ENCODE measurements around the gene NXNL1. TPM values are rescaled to one million over a fixed set of nuclear protein-coding genes. Genes with fewer than 3 reads are reported as not detected.

NXNL1 gene
- total and polyA plus RNA-seq, 5 donors from 2014 or later = not detected

GRCh38 chr19:17450264-17451075 is 10.3 kb downstream of the NXNL1 start:
- ATAC-seq (ENCODE audit: low read depth in 2 of 2) (peak; percentile 63 to 73), DNase-seq (peak in 1 of 3 donors; percentile 66)
- Mint-ChIP-seq H3K27ac (no peak overlapping the region), H3K4me1 (peaks cover 0 to 26% (median 12%) of the 10 kb centered on the region in 4 donors), H3K27me3 (peaks cover 29% of the 10 kb centered on the region), H3K9me3 (peaks cover 0 to 1% (median 0%) of the 10 kb centered on the region in 7 donors), H3K4me3 (peak overlapping the region in 3 of 4 donors; percentile 27 to 61 (median 60)), H3K36me3 (peaks cover 3% of the 10 kb centered on the region)
- H3K36me3 ChIP-seq (ENCODE audit: control insufficient read depth, insufficient read depth, low read length) = no peaks in the 10 kb centered on the region
- H3K27me3 ChIP-seq (ENCODE audit: control insufficient read depth, insufficient read depth, low read length) = peaks cover 3% of the 10 kb centered on the region
- H3K27ac ChIP-seq (ENCODE audit: insufficient read depth, low read length, poor library complexity, severe bottlenecking) = no peak overlapping the region
- H3K9me3 ChIP-seq (ENCODE audit: control insufficient read depth in 2 of 2, low read length in 2 of 2) = no peaks in the 10 kb centered on the region
- peaks cover 10% of the 10 kb centered on the region for H3K4me1 ChIP-seq (ENCODE audit: control insufficient read depth, insufficient read depth, low read length, poor library complexity, severe bottlenecking)
- H3K4me3 ChIP-seq (ENCODE audit: low read depth, low read length) = no peak overlapping the region

- peaks cover 0 to 16% (median 8%) of the 10 kb centered on the region in 4 donors for H3K4me1 Mint-ChIP-seq
- H3K9me3 ChIP-seq (ENCODE audit: control insufficient read depth in 2 of 2, low read length in 2 of 2) = no peaks in the 10 kb centered on the region
- H3K27me3 Mint-ChIP-seq = peaks cover 20% of the 10 kb centered on the region
- H3K4me3 Mint-ChIP-seq = peak within 1 kb of the TSS in 3 of 4 donors; percentile 52 to 63 (median 61)
- H3K27me3 ChIP-seq (ENCODE audit: control insufficient read depth, insufficient read depth, low read length) = peaks cover 3% of the 10 kb centered on the region
- peak; percentile 63 to 70 for ATAC-seq (ENCODE audit: low read depth in 2 of 2)
- no peak within 1 kb of the TSS for H3K4me3 ChIP-seq (ENCODE audit: low read depth, low read length)
- peaks cover 0 to 1% (median 0%) of the 10 kb centered on the region in 7 donors for H3K9me3 Mint-ChIP-seq
- H3K27ac ChIP-seq (ENCODE audit: insufficient read depth, low read length, poor library complexity, severe bottlenecking) = no peak within 1 kb of the TSS
- no peaks in the 10 kb centered on the region for H3K36me3 ChIP-seq (ENCODE audit: control insufficient read depth, insufficient read depth, low read length)
- peaks cover 3% of the 10 kb centered on the region for H3K36me3 Mint-ChIP-seq
- H3K27ac Mint-ChIP-seq = no peak within 1 kb of the TSS
- DNase-seq = peak; percentile 38 to 57 (median 39)
- peaks cover 10% of the 10 kb centered on the region for H3K4me1 ChIP-seq (ENCODE audit: control insufficient read depth, insufficient read depth, low read length, poor library complexity, severe bottlenecking)
These were observed 12.4 kb downstream of the NXNL1 start, which contains the start of gene TMEM221 for GRCh38 chr19:17448131-17448967. Gene TMEM221 (minus strand): TSS chr19:17448668. CDS start chr19:17448462, 206 bp downstream.

GRCh38 chr19:17447704-17448130 is 13.0 kb downstream of the NXNL1 start:
- Histone ChIP-seq H3K4me3 (ENCODE audit: low read depth, low read length) (no peak overlapping the region), H3K36me3 (ENCODE audit: control insufficient read depth, insufficient read depth, low read length) (no peaks in the 10 kb centered on the region), H3K4me1 (ENCODE audit: control insufficient read depth, insufficient read depth, low read length, poor library complexity, severe bottlenecking) (peaks cover 10% of the 10 kb centered on the region), H3K27me3 (ENCODE audit: control insufficient read depth, insufficient read depth, low read length) (peaks cover 3% of the 10 kb centered on the region), H3K27ac (ENCODE audit: insufficient read depth, low read length, poor library complexity, severe bottlenecking) (no peak overlapping the region), H3K9me3 (ENCODE audit: control insufficient read depth in 2 of 2, low read length in 2 of 2) (no peaks in the 10 kb centered on the region)
- peaks cover 18% of the 10 kb centered on the region for H3K27me3 Mint-ChIP-seq
- no peak for DNase-seq
- no peak for ATAC-seq (ENCODE audit: low read depth in 2 of 2)
- H3K36me3 Mint-ChIP-seq = peaks cover 3% of the 10 kb centered on the region
- peaks cover 0 to 1% (median 0%) of the 10 kb centered on the region in 7 donors for H3K9me3 Mint-ChIP-seq
- H3K4me3 Mint-ChIP-seq = peak overlapping the region in 3 of 4 donors; percentile 52 to 63 (median 54)
- no peak overlapping the region for H3K27ac Mint-ChIP-seq
- H3K4me1 Mint-ChIP-seq = peaks cover 0 to 16% (median 7%) of the 10 kb centered on the region in 4 donors

DNA sequence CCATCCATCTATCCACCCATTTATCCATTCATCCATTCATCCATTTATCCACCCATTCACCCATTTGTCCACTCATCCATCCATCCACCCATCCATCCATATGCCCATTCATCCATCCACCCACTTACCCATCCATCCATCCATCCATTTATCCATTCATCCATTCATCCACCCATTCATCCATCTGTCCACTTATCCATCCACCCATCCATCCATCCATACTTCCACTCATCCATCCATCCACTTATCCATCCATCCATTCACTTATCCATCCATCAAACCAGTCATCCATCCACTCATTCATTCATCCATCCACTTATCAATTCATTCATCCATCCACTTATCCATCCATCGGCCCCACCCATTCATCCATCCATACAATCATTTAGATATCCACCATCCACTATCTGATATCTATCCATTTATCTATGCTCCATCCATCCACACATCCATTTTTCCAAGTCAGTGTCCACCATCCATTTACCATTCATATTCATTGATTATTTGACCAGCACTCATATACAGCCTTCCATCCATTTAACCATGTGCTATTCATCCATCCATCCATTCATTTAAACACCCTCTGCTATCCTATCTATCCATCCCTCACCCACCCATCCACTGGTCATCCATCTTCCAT is 15.1 kb downstream of the NXNL1 start:
- Mint-ChIP-seq H3K27me3 (peaks cover 18% of the 10 kb centered on the region), H3K9me3 (peaks cover 0 to 1% (median 0%) of the 10 kb centered on the region in 7 donors), H3K4me3 (no peak overlapping the region), H3K27ac (no peak overlapping the region), H3K4me1 (peaks cover 0 to 14% (median 7%) of the 10 kb centered on the region in 4 donors), H3K36me3 (peaks cover 3% of the 10 kb centered on the region)
- Histone ChIP-seq H3K27me3 (ENCODE audit: control insufficient read depth, insufficient read depth, low read length) (peaks cover 3% of the 10 kb centered on the region), H3K4me3 (ENCODE audit: low read depth, low read length) (no peak overlapping the region), H3K27ac (ENCODE audit: insufficient read depth, low read length, poor library complexity, severe bottlenecking) (no peak overlapping the region), H3K9me3 (ENCODE audit: control insufficient read depth in 2 of 2, low read length in 2 of 2) (no peaks in the 10 kb centered on the region), H3K4me1 (ENCODE audit: control insufficient read depth, insufficient read depth, low read length, poor library complexity, severe bottlenecking) (peaks cover 10% of the 10 kb centered on the region), H3K36me3 (ENCODE audit: control insufficient read depth, insufficient read depth, low read length) (no peaks in the 10 kb centered on the region)
- no peak for ATAC-seq (ENCODE audit: low read depth in 2 of 2)
- no peak for DNase-seq

DNA sequence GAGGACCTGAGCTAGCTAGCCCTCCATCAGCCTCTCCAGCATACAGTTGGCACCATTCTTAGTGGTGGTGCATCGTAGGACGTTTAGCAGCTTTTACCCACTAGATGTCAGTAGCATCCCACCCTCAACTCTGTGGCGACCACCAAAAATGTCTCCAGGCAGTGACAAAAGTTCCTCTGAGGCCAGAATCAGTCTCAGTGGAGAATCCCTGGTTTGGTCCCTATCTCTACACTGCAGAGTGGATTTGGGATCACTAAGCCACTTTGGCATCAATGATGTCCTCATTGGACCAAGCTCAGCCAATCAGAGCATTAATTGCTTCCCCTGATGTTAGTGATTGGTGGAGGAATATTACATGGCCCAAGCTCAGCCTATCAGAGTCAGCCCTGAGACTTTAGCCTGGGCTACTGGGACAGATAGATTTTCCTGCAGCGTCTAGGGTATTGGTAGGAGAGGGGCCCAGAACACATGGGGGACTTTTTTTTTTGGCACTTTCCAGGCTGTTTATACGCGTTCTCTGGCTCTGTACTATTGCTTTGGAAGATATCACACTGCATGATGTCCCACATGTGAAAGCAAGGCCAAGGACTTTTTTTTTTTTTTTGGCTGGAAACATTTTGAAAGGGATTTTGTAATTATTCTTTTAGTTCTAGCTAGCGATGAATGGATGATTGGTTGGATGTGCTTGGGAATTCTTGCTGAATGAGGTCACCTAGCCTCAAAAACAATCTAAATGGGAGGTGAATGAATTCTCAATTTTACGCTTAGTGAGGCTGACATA is 19.3 kb downstream of the NXNL1 start:
- Mint-ChIP-seq H3K4me1 (no peaks in the 10 kb centered on the region), H3K27ac (no peak overlapping the region), H3K9me3 (no peaks in the 10 kb centered on the region), H3K27me3 (no peaks in the 10 kb centered on the region), H3K4me3 (no peak overlapping the region), H3K36me3 (no peaks in the 10 kb centered on the region)
- H3K4me3 ChIP-seq (ENCODE audit: low read depth, low read length) = no peak overlapping the region
- H3K27ac ChIP-seq (ENCODE audit: insufficient read depth, low read length, poor library complexity, severe bottlenecking) = no peak overlapping the region
- H3K27me3 ChIP-seq (ENCODE audit: control insufficient read depth, insufficient read depth, low read length) = no peaks in the 10 kb centered on the region
- peak in 2 of 3 donors; percentile 26 to 38 for DNase-seq
- no peaks in the 10 kb centered on the region for H3K36me3 ChIP-seq (ENCODE audit: control insufficient read depth, insufficient read depth, low read length)
- no peaks in the 10 kb centered on the region for H3K9me3 ChIP-seq (ENCODE audit: control insufficient read depth in 2 of 2, low read length in 2 of 2)
- ATAC-seq (ENCODE audit: low read depth in 2 of 2) = peak in 1 of 2 donors; percentile 31
- no peaks in the 10 kb centered on the region for H3K4me1 ChIP-seq (ENCODE audit: control insufficient read depth, insufficient read depth, low read length, poor library complexity, severe bottlenecking)

DNA sequence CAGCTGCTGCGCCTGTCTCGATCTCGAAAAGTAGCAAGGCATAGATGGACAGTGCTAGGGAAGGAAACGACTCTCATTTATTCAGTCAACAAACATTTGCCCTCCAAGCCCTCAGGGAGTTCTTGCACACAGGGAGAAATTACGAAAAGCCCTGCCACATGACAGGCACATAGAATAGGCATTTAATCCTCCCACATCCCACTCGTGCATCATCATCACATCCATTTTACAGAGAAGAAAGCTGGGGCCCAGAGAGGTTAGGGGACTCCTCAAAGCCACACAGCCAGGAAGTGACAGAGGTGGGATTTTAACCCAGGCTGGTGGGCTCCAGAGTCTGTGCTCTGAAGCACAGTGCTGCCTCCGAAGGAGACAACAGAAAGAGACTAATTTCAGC is 23.9 kb downstream of the NXNL1 start:
- Histone ChIP-seq H3K36me3 (ENCODE audit: control insufficient read depth, insufficient read depth, low read length) (no peaks in the 10 kb centered on the region), H3K27me3 (ENCODE audit: control insufficient read depth, insufficient read depth, low read length) (no peaks in the 10 kb centered on the region), H3K9me3 (ENCODE audit: control insufficient read depth in 2 of 2, low read length in 2 of 2) (no peaks in the 10 kb centered on the region), H3K4me1 (ENCODE audit: control insufficient read depth, insufficient read depth, low read length, poor library complexity, severe bottlenecking) (no peaks in the 10 kb centered on the region), H3K27ac (ENCODE audit: insufficient read depth, low read length, poor library complexity, severe bottlenecking) (no peak overlapping the region), H3K4me3 (ENCODE audit: low read depth, low read length) (no peak overlapping the region)
- H3K4me3 Mint-ChIP-seq = no peak overlapping the region
- H3K27me3 Mint-ChIP-seq = no peaks in the 10 kb centered on the region
- H3K27ac Mint-ChIP-seq = no peak overlapping the region
- ATAC-seq (ENCODE audit: low read depth in 2 of 2) (no peak), DNase-seq (no peak)
- no peaks in the 10 kb centered on the region for H3K4me1 Mint-ChIP-seq
- no peaks in the 10 kb centered on the region for H3K9me3 Mint-ChIP-seq
- H3K36me3 Mint-ChIP-seq = no peaks in the 10 kb centered on the region
